Effector memory CD4-positive, alpha-beta T cell (primary cell): Measurements from ENCODE around the gene TEAD1.

ENCODE experiments used
- DNase-seq, 3 donors: peaks; one replicate each; pipeline ENCODE4 v3.0.0-alpha.2; 2020
- H3K27ac ChIP-seq: 2 replicates; pipeline ENCODE4 v1.7.0; 2013; ENCODE audit warnings: mild to moderate bottlenecking, low read length, moderate library complexity; ENCODE audit not compliant: insufficient read depth, poor library complexity, severe bottlenecking
- H3K27me3 ChIP-seq: replicated peaks from 2 replicates; pipeline ENCODE4 v1.7.0; 2013; ENCODE audit warnings: mild to moderate bottlenecking, low read length; ENCODE audit not compliant: insufficient read depth, control insufficient read depth, poor library complexity, severe bottlenecking
- H3K36me3 ChIP-seq: 2 replicates; pipeline ENCODE4 v1.7.0; 2013; ENCODE audit warnings: mild to moderate bottlenecking, low read length, moderate library complexity; ENCODE audit not compliant: control insufficient read depth, insufficient read depth
- H3K4me1 ChIP-seq: 2 replicates; pipeline ENCODE4 v1.7.0; 2013; ENCODE audit warnings: low read length, mild to moderate bottlenecking; ENCODE audit not compliant: control insufficient read depth, insufficient read depth, poor library complexity, severe bottlenecking
- H3K4me3 ChIP-seq: 2 replicates; pipeline ENCODE4 v1.7.0; 2013; ENCODE audit warnings: low read length, low read depth, mild to moderate bottlenecking; ENCODE audit not compliant: insufficient read depth, poor library complexity, severe bottlenecking
- H3K9me3 ChIP-seq: 2 replicates; pipeline ENCODE4 v1.7.0; 2013; ENCODE audit warnings: mild to moderate bottlenecking, low read length, moderate library complexity; ENCODE audit not compliant: control insufficient read depth

TEAD1 gene

DNA sequence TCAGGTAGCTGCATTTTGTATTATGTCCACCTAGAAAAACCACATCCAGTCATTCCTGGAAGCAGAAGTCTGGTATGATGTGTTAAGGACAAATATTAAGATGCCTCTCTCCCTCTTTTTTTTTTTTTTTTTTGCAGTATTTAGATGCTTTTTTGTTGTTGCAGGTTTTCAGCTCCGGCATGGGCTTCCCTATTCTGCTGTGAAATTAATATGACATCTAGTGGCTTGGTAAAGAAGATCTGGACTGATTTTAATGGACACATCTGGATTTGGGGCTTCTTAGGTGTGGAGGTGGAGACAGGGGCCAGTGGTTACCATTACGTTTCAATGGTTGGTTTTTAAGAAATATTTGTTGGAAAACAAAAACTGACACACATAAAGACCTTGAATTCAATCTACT lies 287.4 kb downstream of the TEAD1 start:
- no peak for DNase-seq
- Histone ChIP-seq H3K36me3 (no peaks in the 10 kb centered on the region), H3K9me3 (no peaks in the 10 kb centered on the region), H3K27ac (no peak overlapping the region), H3K27me3 (no peaks in the 10 kb centered on the region), H3K4me3 (no peak overlapping the region), H3K4me1 (no peaks in the 10 kb centered on the region)

DNA sequence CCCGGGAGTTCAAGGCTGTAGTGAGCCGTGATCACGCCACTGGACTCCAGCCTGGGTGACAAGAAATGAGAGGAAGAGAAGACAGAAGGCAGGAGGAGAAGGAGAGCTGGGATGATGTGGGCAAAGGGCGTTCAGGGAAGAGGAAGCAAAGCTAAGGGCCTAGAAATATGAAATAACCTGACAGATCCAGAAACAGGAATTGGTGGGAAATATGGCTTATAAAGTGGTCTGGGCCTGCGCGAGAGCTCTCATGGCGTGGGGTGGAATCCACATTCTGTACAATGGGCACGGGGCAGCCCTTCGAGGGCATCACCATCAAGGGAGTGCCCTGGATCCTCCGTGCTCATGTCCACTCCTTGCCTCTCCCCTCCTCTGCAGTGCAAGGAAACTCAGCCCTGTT lies 288.1 kb downstream of the TEAD1 start:
- Histone ChIP-seq H3K27ac (no peak overlapping the region), H3K9me3 (no peaks in the 10 kb centered on the region), H3K27me3 (no peaks in the 10 kb centered on the region), H3K4me1 (no peaks in the 10 kb centered on the region), H3K36me3 (no peaks in the 10 kb centered on the region), H3K4me3 (no peak overlapping the region)
- no peak for DNase-seq

DNA sequence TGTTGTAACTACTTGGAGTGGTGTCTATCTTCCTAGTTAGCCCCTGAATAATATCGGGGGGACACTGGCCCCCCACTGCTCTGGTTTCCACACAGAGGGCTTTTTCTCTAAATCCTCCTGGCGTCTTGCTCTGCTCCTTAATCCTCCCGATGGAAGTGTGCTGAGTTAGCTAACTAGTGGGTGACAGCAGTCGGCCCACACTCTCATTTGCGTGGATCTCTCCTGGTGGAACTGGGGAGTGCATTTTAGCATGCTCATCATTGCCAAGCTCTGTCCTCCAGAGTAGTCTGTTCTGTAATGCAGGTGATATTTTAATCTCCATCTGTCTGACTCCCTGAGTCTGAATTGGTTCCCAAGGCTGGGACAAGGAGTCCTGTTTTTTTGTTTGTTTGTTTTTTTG lies 288.8 kb downstream of the TEAD1 start:
- Histone ChIP-seq H3K27ac (no peak overlapping the region), H3K9me3 (no peaks in the 10 kb centered on the region), H3K27me3 (no peaks in the 10 kb centered on the region), H3K36me3 (no peaks in the 10 kb centered on the region), H3K4me3 (no peak overlapping the region), H3K4me1 (no peaks in the 10 kb centered on the region)
- DNase-seq: no peak

DNA sequence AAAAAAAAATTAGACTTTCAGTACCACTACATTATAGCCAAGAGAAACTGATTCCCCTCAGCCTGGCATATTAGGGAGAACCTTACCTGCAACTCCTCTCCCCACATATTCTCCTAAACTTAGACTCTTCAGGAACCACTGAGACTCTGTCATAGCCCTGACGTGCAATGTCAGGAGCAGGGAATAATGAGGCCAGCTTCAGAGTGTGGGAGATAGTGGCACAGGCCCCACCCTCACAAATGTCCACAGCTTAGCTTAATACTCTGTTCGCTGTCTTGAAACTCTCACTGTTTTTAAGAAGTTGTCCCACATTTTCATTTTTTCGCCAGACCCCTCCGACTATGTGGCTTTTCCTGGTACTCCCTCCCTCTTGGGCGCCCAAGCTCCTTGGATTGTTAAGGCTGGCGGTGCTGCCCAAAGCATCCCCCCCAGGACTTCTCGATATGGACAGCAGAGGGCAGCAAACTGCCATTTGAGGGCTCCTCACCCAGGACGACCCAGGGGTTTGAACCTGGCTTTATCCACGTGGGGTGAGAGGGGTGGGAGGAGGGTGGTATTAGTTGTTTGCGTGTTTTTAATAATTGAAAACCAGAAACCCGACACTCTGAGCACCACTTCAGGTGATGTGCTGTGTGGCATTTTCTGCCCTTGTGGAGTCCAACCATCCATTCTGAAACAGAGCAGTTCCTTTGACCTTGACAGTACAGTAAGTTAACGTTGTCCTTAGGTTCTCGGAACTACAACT lies 289.7 kb downstream of the TEAD1 start:
- Histone ChIP-seq H3K36me3 (no peaks in the 10 kb centered on the region), H3K4me1 (no peaks in the 10 kb centered on the region), H3K27ac (no peak overlapping the region), H3K27me3 (no peaks in the 10 kb centered on the region), H3K9me3 (no peaks in the 10 kb centered on the region), H3K4me3 (no peak overlapping the region)
- DNase-seq: peak; percentile 9 to 28 (median 10)

DNA sequence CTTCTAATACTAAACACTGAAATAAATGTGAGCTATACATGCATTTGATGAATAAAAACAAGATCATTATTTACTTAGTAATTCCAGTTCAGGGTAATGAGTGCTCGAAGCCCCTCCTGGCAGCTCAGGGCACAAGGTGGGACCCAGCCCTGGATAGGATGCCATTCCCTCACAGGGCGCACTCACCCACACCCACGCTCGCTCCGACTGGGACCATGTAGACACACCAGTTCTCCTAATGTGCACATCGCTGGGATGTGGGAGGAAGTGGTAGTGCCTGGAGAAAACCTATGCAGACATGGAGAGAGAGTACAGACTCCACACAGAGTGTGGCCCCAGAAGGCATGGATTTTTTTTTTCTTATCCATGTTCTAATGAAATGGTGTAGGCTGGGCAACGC lies 290.4 kb downstream of the TEAD1 start:
- no peak overlapping the region for H3K27ac ChIP-seq
- H3K27me3 ChIP-seq: no peaks in the 10 kb centered on the region
- no peak overlapping the region for H3K4me3 ChIP-seq
- H3K36me3 ChIP-seq: no peaks in the 10 kb centered on the region
- no peaks in the 10 kb centered on the region for H3K4me1 ChIP-seq
- no peaks in the 10 kb centered on the region for H3K9me3 ChIP-seq
- no peak for DNase-seq

DNA sequence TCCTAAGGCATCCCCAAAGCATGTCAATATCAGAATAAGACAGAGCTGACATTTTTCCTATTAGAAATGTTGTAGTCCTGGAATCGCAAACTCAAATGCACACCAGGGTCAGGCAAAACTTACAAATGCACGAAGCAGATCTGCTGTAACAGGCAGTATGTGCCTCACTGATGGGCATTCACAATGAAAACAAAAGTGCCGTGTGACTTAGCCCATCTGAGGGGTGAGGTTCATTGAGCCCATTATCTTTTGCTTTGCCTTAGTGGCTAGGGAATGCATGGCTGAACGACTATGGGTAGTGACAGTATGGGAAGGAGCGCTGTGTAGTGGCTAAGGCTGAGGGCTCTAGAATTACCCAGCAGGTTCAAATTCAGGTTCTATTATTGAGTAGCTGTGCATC lies 291.8 kb downstream of the TEAD1 start:
- no peak overlapping the region for H3K4me3 ChIP-seq
- H3K4me1 ChIP-seq: no peaks in the 10 kb centered on the region
- no peaks in the 10 kb centered on the region for H3K36me3 ChIP-seq
- DNase-seq: no peak
- H3K9me3 ChIP-seq: no peaks in the 10 kb centered on the region
- H3K27ac ChIP-seq: no peak overlapping the region
- H3K27me3 ChIP-seq: no peaks in the 10 kb centered on the region

DNA sequence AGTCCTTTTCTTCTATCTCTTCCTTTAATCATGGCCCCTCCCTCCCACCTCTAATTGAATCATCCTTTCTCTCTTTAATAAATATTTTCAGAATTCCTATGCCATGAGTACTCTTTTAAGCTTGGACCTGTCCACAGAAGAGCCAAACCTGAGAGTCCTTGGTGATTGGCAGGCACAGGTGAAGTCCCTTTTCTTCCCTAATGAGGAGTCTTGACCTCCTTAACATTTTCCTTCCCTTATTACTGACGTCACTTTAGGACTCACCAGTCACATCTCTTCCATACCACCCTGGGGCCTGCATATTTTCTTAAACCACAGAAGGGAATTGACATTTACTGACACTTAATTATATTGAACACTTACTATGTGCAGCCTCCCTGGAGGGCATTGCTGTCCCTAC lies 293.9 kb downstream of the TEAD1 start:
- H3K36me3 ChIP-seq: no peaks in the 10 kb centered on the region
- no peak overlapping the region for H3K4me3 ChIP-seq
- DNase-seq: no peak
- no peaks in the 10 kb centered on the region for H3K4me1 ChIP-seq
- H3K9me3 ChIP-seq: no peaks in the 10 kb centered on the region
- H3K27me3 ChIP-seq: no peaks in the 10 kb centered on the region
- no peak overlapping the region for H3K27ac ChIP-seq

DNA sequence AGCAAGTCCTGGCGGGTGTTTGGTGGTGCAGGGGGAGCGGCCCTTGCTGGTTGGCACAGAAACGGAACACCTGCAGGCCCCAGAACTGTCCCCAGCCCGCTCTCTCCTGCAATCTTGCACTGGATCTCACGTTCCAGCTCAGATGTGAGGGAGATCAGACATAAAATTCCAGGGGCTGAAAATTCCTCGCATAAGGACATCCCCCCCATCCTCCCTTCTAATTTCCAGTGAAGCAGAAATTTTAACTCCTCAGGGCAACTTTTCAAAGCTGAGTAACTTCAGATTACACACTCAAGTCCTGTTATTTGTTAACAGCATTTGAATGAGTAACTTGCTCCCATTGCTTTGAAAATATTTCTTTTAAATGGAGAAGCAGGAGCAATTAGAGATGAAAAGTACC lies 294.6 kb downstream of the TEAD1 start:
- H3K27me3 ChIP-seq: peaks cover 4% of the 10 kb centered on the region
- no peaks in the 10 kb centered on the region for H3K9me3 ChIP-seq
- H3K4me1 ChIP-seq: no peaks in the 10 kb centered on the region
- H3K27ac ChIP-seq: no peak overlapping the region
- H3K4me3 ChIP-seq: no peak overlapping the region
- no peak for DNase-seq
- H3K36me3 ChIP-seq: no peaks in the 10 kb centered on the region

DNA sequence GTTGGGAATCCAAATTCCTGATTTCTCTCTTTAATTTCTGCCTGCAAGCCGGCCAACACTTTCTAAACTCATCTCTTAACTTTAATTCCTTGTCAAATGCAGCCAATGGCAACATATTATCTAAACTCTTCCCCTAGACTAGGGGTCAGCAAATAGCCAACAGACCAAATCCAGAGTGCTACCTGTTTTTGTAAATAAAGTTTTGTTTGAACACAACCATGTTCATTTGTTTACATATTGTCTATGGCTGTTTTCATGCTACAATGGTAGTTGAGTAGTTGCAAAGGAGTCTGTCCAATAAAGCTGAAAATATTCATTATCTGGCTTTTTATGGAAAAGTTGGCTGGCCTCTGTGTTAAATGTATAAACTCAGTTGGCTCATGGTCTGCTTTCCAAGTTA lies 297.7 kb downstream of the TEAD1 start:
- Histone ChIP-seq H3K27ac (no peak overlapping the region), H3K4me1 (no peaks in the 10 kb centered on the region), H3K27me3 (peaks cover 4% of the 10 kb centered on the region), H3K4me3 (no peak overlapping the region), H3K9me3 (no peaks in the 10 kb centered on the region), H3K36me3 (no peaks in the 10 kb centered on the region)
- DNase-seq: no peak

DNA sequence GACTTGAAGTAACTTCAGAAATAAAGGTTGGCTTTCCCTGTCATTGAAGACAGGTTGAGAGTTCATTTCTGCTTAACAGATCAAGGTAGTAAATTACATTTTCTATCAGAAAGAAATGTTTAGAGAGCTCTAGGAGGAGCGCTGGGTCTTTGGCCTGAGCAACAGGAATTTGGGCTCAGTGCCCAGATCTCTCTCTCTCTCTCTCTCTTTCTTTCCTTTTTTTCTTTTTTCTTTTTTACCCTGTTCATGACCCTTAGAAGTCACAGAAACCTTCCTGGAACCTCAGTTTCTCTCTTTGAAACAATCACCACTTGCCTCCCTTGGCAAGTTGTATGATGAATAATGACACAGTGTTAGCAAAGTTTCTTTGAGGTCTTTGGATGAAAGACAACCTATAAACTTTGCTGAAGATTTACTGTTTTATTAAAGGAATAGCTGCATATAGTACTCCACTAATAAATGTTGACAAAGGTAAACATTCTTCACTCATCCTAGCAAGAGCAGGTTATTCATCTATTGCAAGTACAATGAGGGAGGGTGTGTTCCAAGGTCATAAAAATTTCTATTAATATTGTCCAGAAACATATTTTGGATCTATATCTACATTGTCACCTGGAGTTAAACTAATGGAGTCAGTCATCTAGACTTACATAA lies 299.4 kb downstream of the TEAD1 start:
- Histone ChIP-seq H3K27me3 (peaks cover 4% of the 10 kb centered on the region), H3K4me3 (no peak overlapping the region), H3K36me3 (no peaks in the 10 kb centered on the region), H3K27ac (no peak overlapping the region), H3K4me1 (no peaks in the 10 kb centered on the region), H3K9me3 (no peaks in the 10 kb centered on the region)
- DNase-seq: no peak
